Islet of Langerhans (tissue), 1 donor: ENCODE results near the gene PKP3.
"Not testable (repeated sequence)": the region's sequence is repeated elsewhere in the genome, so short reads cannot be mapped to it uniquely, and the experiment has no call there.

Experiments
- FAIRE-seq: peaks from one replicate; lab custom pipeline; 2011; peaks lifted over from hg19 to GRCh38; lab: Jason Lieb, UNC

The PKP3 gene

GRCh38 chr11:396948-397548 lies 3.0 kb downstream of the PKP3 start:
- FAIRE-seq: no peak

DNA sequence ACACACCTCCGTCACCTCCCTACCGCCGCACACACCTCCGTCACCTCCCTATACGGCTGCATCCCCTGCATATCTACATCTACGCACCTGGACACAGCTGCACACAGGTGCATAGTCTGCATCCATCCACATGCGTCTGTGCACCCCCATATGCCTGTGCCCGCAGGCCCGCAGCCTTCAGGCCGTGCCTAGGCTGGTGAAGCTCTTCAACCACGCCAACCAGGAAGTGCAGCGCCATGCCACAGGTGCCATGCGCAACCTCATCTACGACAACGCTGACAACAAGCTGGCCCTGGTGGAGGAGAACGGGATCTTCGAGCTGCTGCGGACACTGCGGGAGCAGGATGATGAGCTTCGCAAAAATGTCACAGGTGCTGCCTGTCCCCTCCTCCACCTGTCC lies 4.8 kb downstream of the PKP3 start:
- no peak for FAIRE-seq

- no peak for FAIRE-seq
These were observed 5.8 kb downstream of the PKP3 start for GRCh38 chr11:399731-400211.

GRCh38 chr11:400241-400689 lies 6.3 kb downstream of the PKP3 start:
- FAIRE-seq: no peak

DNA sequence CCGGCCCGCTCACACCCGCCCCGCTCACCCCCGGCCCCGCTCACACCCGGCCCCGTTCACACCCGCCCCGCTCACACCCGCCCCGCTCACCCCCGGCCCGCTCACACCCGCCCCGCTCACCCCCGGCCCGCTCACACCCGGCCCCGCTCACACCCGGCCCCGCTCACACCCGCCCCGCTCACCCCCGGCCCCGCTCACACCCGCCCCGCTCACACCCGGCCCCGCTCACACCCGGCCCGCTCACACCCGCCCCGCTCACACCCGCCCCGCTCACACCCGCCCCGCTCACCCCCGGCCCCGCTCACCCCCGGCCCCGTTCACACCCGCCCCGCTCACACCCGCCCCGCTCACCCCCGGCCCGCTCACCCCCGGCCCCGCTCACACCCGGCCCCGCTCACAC lies 7.2 kb downstream of the PKP3 start:
- not testable (repeated sequence) for FAIRE-seq

DNA sequence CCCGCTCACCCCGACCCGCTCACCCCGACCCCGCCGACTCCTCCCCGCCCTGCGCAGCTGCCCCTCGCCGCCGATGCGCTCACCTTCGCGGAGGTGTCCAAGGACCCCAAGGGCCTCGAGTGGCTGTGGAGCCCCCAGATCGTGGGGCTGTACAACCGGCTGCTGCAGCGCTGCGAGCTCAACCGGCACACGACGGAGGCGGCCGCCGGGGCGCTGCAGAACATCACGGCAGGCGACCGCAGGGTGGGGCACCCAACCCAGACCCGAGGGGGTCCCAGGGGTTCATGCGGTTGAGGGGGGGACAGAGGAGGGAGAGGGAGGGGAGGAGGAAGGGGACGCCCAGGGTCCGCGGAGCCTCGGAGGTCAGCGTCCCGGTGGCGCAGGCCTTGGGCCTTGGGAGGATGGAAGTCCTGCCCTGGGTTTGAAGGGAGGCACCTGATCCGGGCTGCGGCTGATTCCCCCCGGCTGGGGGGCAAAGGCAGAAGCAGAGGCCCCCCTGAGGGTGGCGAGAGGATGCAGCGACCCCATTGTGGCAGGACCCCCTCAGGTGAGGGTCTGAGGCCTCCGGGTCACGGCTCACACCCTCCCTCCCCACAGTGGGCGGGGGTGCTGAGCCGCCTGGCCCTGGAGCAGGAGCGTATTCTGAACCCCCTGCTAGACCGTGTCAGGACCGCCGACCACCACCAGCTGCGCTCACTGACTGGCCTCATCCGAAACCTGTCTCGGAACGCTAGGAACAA lies 9.2 kb downstream of the PKP3 start:
- no peak for FAIRE-seq

DNA sequence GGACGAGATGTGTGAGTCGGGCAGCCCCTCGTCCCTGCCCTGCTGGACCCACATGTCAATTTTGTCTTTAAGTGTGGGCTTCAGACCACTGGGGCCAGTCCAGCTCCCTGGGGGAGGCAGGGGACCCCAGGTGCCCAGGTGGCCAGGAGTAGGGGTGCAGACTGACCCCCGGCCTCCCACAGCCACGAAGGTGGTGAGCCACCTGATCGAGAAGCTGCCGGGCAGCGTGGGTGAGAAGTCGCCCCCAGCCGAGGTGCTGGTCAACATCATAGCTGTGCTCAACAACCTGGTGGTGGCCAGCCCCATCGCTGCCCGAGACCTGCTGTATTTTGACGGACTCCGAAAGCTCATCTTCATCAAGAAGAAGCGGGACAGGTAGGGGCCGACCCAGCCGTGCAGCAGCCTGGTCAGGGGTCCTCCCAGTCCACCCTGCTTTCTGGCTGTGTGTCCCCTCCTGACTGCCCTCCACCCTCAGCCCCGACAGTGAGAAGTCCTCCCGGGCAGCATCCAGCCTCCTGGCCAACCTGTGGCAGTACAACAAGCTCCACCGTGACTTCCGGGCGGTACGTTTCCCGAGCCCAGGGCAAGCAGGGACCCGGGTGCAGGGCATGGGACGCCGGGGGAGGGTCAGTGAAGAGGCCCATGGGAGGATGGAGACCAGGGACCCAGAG lies 9.9 kb downstream of the PKP3 start:
- no peak for FAIRE-seq

GRCh38 chr11:404551-405264 lies 10.7 kb downstream of the PKP3 start:
- no peak for FAIRE-seq

- FAIRE-seq: no peak
These were observed 11.4 kb downstream of the PKP3 start for GRCh38 chr11:405323-405953.

GRCh38 chr11:405954-406795 lies 12.2 kb downstream of the PKP3 start:
- FAIRE-seq: no peak

GRCh38 chr11:406796-407650 lies 13.0 kb downstream of the PKP3 start:
- FAIRE-seq: no peak

GRCh38 chr11:407651-408123 lies 13.7 kb downstream of the PKP3 start:
- no peak for FAIRE-seq

GRCh38 chr11:408154-409007 lies 14.4 kb downstream of the PKP3 start:
- FAIRE-seq: no peak

- no peak for FAIRE-seq
These were observed 15.1 kb downstream of the PKP3 start for GRCh38 chr11:409008-409599.

GRCh38 chr11:409600-410483 lies 15.8 kb downstream of the PKP3 start:
- FAIRE-seq: no peak

DNA sequence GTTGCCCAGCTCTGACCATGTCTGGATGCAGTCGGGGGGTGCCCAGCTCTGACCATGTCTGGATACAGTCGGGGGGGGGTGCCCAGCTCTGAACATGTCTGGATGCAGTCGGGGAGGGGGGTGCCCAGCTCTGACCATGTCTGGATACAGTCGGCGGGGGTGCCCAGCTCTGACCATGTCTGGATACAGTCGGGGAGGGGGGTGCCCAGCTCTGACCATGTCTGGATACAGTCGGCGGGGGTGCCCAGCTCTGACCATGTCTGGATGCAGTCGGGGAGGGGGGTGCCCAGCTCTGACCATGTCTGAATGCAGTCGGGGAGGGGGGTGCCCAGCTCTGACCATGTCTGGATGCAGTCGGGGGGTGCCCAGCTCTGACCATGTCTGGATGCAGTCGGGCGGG lies 16.7 kb downstream of the PKP3 start:
- FAIRE-seq: not testable (repeated sequence)

GRCh38 chr11:411520-411919 lies 17.5 kb downstream of the PKP3 start:
- FAIRE-seq: not testable (repeated sequence)

- FAIRE-seq: no peak
These were observed 18.7 kb downstream of the PKP3 start for GRCh38 chr11:412641-413119.
